ENCODE data around the gene DUSP12. TPM values are rescaled to one million over a fixed set of nuclear protein-coding genes. Genes with fewer than 3 reads are reported as not detected.
A peak's percentile ranks its signal among the peaks of the same experiment; 100 is the strongest.
"Not testable (repeated sequence)": the region's sequence is repeated elsewhere in the genome, so short reads cannot be mapped to it uniquely, and the experiment has no call there.

DUSP12 gene
- total RNA-seq, 3 donors from 2014 or later: 14.6 to 44.9 (median 36.1) TPM

DNA sequence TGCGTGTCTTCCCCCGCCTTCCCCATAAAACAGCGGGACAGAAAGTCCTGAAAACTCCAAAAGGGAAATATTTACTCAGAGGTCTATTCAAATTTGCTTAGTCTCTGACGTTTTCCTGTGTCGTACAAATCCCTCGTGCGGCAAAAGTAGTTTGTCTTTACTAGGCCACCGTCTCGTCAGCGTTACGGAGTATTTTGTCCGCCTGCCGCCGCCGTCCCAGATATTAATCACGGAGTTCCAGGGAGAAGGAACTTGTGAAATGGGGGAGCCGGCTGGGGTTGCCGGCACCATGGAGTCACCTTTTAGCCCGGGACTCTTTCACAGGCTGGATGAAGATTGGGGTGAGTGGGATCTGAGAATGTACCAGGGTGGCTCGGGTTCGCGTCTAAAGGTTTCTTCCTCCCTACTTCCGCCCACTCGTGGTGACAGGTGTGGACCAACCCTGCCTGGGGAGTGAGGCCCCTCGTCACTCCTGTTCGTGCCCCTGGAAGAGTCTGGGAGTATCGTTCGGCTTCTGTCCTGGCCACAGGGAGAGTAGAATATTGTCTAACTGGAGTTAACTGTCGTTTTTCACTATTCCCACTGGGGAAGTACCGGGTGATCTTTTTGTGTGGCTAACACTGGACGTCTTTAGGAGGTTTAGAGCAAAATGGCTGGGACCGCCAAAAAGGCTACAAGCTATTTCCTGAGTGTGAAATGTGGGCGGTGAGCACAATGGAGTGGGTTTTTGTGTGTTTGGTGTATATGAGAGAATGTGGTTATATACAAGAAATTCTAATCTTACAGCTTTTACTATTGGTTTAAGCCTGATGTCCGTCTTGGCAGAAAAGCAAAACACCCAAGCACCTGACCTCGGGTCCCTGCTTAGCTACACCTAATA, 16.8 kb downstream of the DUSP12 start, which contains the start of gene ATF6:
Gene ATF6, plus strand, starts transcription at position 219 of the 880 bp plus-strand sequence. Its CDS starts 41 bp downstream, at position 260.
- Histone ChIP-seq H3K36me3 (no peaks in the 10 kb centered on the region), H3K4me3 (peak within 1 kb of the TSS; percentile 59 to 73 (median 61)), H3K9me3 (no peaks in the 10 kb centered on the region), H3K27ac (peak within 1 kb of the TSS; percentile 88 to 89), H3K4me1 (no peaks in the 10 kb centered on the region), H3K27me3 (no peaks in the 10 kb centered on the region)
- TF ChIP-seq POLR2A (IDR thresholded peaks at IDR 0.05) (peak; percentile 78), POLR2AphosphoS5 (IDR thresholded peaks at IDR 0.05) (peak; percentile 93 to 96 (median 95))
- TF ChIP-seq, protein P1, sequence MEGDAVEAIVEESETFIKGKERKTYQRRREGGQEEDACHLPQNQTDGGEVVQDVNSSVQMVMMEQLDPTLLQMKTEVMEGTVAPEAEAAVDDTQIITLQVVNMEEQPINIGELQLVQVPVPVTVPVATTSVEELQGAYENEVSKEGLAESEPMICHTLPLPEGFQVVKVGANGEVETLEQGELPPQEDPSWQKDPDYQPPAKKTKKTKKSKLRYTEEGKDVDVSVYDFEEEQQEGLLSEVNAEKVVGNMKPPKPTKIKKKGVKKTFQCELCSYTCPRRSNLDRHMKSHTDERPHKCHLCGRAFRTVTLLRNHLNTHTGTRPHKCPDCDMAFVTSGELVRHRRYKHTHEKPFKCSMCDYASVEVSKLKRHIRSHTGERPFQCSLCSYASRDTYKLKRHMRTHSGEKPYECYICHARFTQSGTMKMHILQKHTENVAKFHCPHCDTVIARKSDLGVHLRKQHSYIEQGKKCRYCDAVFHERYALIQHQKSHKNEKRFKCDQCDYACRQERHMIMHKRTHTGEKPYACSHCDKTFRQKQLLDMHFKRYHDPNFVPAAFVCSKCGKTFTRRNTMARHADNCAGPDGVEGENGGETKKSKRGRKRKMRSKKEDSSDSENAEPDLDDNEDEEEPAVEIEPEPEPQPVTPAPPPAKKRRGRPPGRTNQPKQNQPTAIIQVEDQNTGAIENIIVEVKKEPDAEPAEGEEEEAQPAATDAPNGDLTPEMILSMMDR (IDR thresholded peaks at IDR 0.05): peak in 1 of 3 donors; percentile 34
- intact Hi-C loops (cut with DNase I; ENCODE audit: low total_unique reads): no loop called here
- peak; percentile 88 to 89 for DNase-seq (ENCODE audit: low spot score in 2 of 2)

DNA sequence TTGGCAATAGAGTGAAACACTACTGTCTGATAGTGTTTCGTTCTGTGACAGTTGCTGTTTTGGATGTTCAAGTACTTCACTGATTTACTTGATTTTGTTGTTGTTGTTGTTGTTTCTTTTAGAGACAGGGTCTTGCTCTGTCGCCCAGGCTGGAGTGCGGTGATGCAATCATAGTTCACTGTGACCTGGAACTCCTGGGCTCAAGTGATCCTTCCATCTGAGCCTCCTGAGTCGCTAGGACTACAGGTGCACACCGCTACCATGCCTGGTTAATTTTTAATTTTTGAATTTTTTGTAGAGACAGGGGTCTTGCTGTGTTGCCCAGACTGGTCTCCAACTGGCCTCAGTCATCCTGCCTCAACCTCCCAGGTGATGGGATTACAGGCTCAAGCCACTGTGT, 18.9 kb downstream of the DUSP12 start:
- no peak overlapping the region for H3K4me3 ChIP-seq
- H3K4me1 ChIP-seq: no peaks in the 10 kb centered on the region
- DNase-seq (ENCODE audit: low spot score in 2 of 2): no peak
- TF ChIP-seq POLR2A (IDR thresholded peaks at IDR 0.05) (no peak), POLR2AphosphoS5 (IDR thresholded peaks at IDR 0.05) (no peak)
- TF ChIP-seq, protein P1 (IDR thresholded peaks at IDR 0.05): no peak
- no peak overlapping the region for H3K27ac ChIP-seq
- intact Hi-C loops (cut with DNase I; ENCODE audit: low total_unique reads): no loop called here
- no peaks in the 10 kb centered on the region for H3K36me3 ChIP-seq
- H3K9me3 ChIP-seq: no peaks in the 10 kb centered on the region
- H3K27me3 ChIP-seq: no peaks in the 10 kb centered on the region

DNA sequence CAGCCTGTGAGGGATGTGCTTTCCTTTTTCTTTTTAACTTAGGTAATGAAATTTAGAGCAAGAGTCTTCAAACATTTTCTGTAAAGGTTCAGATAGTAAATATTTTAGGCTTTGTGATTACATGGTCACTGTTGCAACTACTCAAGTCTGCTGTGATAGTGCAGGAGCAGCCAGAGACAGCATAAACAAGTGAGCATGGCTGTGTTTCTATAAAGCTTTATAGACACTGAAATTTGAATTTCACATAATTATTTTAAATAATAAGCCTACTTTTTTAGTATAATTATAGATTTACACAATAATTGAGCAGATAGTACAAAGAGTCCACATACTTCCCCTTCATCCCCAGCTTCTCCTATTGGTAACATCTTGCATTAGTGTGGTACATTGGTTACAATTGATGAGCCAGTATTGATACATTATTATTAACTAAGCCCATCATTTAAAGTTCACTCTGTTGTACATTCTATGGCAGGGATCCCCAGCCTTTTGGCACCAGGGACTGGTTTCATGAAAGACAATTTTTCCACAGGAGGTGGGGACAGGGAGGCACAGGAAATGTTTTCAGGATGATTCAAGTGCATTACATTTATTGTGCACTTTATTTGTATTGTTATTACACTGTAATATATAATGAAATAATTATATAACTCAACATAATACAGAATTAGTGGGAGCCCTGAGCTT, 19.5 kb downstream of the DUSP12 start:
- no peak for TF ChIP-seq POLR2AphosphoS5 (IDR thresholded peaks at IDR 0.05)

DNA sequence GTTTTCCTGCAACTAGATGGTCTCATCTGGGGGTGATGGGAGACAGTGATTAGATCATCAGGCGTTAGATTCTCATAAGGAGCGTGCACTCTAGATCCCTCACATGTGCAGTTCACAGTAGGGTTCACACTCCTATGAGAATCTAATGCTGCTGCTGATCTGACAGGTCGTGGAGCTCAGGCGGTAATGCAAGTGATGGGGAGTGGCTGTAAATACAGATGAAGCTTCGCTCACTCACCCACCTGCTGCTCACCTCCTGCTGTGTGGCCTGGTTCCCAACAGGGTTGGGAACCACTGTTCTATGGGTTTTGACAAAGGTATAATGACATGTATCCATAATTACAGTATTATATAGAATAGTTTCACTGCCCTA, 20.1 kb downstream of the DUSP12 start:
- DNase-seq (ENCODE audit: low spot score in 2 of 2); intact Hi-C loops (cut with DNase I; ENCODE audit: low total_unique reads); H3K4me3 ChIP-seq; H3K27me3 ChIP-seq; H3K9me3 ChIP-seq; H3K4me1 ChIP-seq; H3K36me3 ChIP-seq; H3K27ac ChIP-seq: not testable (repeated sequence)

More for the DNA sequence above, 19.5 kb downstream of the DUSP12 start:
- no peak for DNase-seq (ENCODE audit: low spot score in 2 of 2)
- intact Hi-C loops (cut with DNase I; ENCODE audit: low total_unique reads): no loop called here
- no peak overlapping the region for H3K27ac ChIP-seq
- no peaks in the 10 kb centered on the region for H3K9me3 ChIP-seq
- no peak overlapping the region for H3K4me3 ChIP-seq
- H3K27me3 ChIP-seq: no peaks in the 10 kb centered on the region
- no peaks in the 10 kb centered on the region for H3K36me3 ChIP-seq
- no peaks in the 10 kb centered on the region for H3K4me1 ChIP-seq

DNA sequence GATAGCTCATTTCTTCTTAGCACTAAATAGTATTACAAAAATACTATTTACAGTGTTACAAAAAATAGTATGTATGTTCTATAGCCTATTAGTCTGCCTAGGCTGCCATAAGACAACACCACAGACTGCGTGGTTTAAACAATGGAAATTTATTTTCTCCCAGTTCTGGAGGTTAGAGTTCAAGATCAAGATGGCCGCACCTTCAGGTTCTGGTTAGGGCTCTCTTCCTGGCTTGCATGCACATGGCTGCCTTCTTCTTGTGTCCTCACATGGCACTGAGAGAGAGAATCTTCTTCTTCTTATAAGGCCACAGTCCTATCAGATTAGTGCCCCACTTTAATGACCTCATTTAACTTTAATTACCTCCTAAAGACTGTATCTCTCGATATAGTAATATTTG, 20.7 kb downstream of the DUSP12 start:
- intact Hi-C loops (cut with DNase I; ENCODE audit: low total_unique reads): no loop called here
- Histone ChIP-seq H3K9me3 (no peaks in the 10 kb centered on the region), H3K4me3 (no peak overlapping the region), H3K4me1 (no peaks in the 10 kb centered on the region), H3K27me3 (no peaks in the 10 kb centered on the region), H3K36me3 (no peaks in the 10 kb centered on the region), H3K27ac (no peak overlapping the region)
- no peak for DNase-seq (ENCODE audit: low spot score in 2 of 2)
- TF ChIP-seq, protein P1 (IDR thresholded peaks at IDR 0.05): no peak
- TF ChIP-seq POLR2A (IDR thresholded peaks at IDR 0.05) (no peak), POLR2AphosphoS5 (IDR thresholded peaks at IDR 0.05) (no peak)

DNA sequence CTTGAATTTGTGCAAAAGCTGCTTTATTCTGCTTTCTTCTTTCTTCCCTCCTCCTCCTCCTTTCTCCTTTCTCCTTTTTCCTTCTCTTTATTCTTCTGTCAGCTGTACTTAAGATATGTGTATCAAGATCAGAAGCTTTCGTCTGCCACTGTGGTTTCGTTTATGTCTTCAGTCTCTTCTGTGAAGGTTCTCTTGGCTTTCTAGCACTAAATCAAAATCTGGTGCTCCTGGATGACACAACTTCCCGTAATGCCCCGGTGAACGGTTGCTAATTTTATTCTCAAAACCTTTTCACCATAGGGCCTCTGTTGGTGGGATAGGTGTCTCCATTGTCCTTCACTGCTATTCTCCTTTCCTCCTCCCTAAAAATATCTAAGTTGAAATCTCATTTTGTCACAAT, 21.6 kb downstream of the DUSP12 start:
- no peak overlapping the region for H3K4me3 ChIP-seq
- H3K36me3 ChIP-seq: no peaks in the 10 kb centered on the region
- intact Hi-C loops (cut with DNase I; ENCODE audit: low total_unique reads): no loop called here
- no peaks in the 10 kb centered on the region for H3K27me3 ChIP-seq
- no peaks in the 10 kb centered on the region for H3K9me3 ChIP-seq
- DNase-seq (ENCODE audit: low spot score in 2 of 2): no peak
- TF ChIP-seq POLR2A (IDR thresholded peaks at IDR 0.05): no peak
- no peak for TF ChIP-seq POLR2AphosphoS5 (IDR thresholded peaks at IDR 0.05)
- TF ChIP-seq, protein P1 (IDR thresholded peaks at IDR 0.05): no peak
- H3K27ac ChIP-seq: no peak overlapping the region
- H3K4me1 ChIP-seq: no peaks in the 10 kb centered on the region
